SK-N-SH treated with all-trans-retinoic acid at 6 μM for 48 hours (cell line): ENCODE results near the gene ARHGAP21.

ENCODE experiments used
- ATAC-seq: fragments of 200-7000 bp; cut with Tn5 transposase; 3 replicates; pipeline ENCODE4 v1.9.1; 2020; ENCODE audit warnings: mild to moderate bottlenecking, moderate library complexity
- ARNTL ChIP-seq: fragments of 450-650 bp; formaldehyde crosslinking; IDR thresholded peaks from 2 replicates; pipeline ENCODE4 v1.5.0; 2020; ENCODE audit warnings: low read depth, mild to moderate bottlenecking, moderate library complexity, borderline replicate concordance
- BACH2 ChIP-seq: fragments of 250-450 bp; sonication (Bioruptor Pico); IDR thresholded peaks from 2 replicates; pipeline ENCODE4 v1.9.0; 2021; ENCODE audit warnings: mild to moderate bottlenecking, borderline replicate concordance
- CSDC2 ChIP-seq: fragments of 250-450 bp; sonication (Bioruptor Pico); IDR thresholded peaks from 2 replicates; pipeline ENCODE4 v1.5.0; 2020; ENCODE audit warnings: mild to moderate bottlenecking, moderate library complexity
- GLIS3 ChIP-seq: fragments of 250-450 bp; sonication (Bioruptor Pico); IDR thresholded peaks from 2 replicates; pipeline ENCODE4 v1.5.0; 2020; ENCODE audit warnings: mild to moderate bottlenecking, moderate library complexity
- ISL1 ChIP-seq: fragments of 250-450 bp; sonication (Bioruptor Pico); IDR thresholded peaks from 2 replicates; pipeline ENCODE4 v2.1.2; 2022; ENCODE audit warnings: mild to moderate bottlenecking, moderate library complexity
- OSR1 ChIP-seq: fragments of 250-450 bp; sonication (Bioruptor Pico); IDR thresholded peaks from 2 replicates; pipeline ENCODE4 v1.8.0; 2022; ENCODE audit warnings: moderate library complexity, mild to moderate bottlenecking, inconsistent platforms
- PATZ1 ChIP-seq: fragments of 250-450 bp; sonication (Bioruptor Pico); IDR thresholded peaks from 2 replicates; pipeline ENCODE4 v1.8.0; 2020; ENCODE audit warnings: mild to moderate bottlenecking, moderate library complexity, borderline replicate concordance
- POU6F1 ChIP-seq: fragments of 250-450 bp; sonication (Bioruptor Pico); IDR thresholded peaks from 2 replicates; pipeline ENCODE4 v1.8.0; 2021; ENCODE audit warnings: low read depth, mild to moderate bottlenecking, moderate library complexity, borderline replicate concordance
- PPARA ChIP-seq: fragments of 250-450 bp; sonication (Bioruptor Pico); IDR thresholded peaks from 2 replicates; pipeline ENCODE4 v1.5.0; 2020; ENCODE audit warnings: mild to moderate bottlenecking, borderline replicate concordance
- RARB ChIP-seq: fragments of 250-450 bp; sonication (Bioruptor Pico); IDR thresholded peaks from 2 replicates; pipeline ENCODE4 v1.8.0; 2021; ENCODE audit warnings: mild to moderate bottlenecking, moderate library complexity
- SNAI2 ChIP-seq: fragments of 250-450 bp; sonication (Bioruptor Pico); IDR thresholded peaks from 2 replicates; pipeline ENCODE4 v1.5.0; 2020; ENCODE audit warnings: mild to moderate bottlenecking, moderate library complexity
- TOX ChIP-seq: fragments of 250-450 bp; sonication (Bioruptor Pico); IDR thresholded peaks from 2 replicates; pipeline ENCODE4 v1.8.0; 2021; ENCODE audit warnings: mild to moderate bottlenecking, moderate library complexity, borderline replicate concordance
- TSHZ2 ChIP-seq: fragments of 250-450 bp; sonication (Bioruptor Pico); IDR thresholded peaks from 2 replicates; pipeline ENCODE4 v1.5.0; 2020; ENCODE audit warnings: mild to moderate bottlenecking, moderate library complexity
- ZC3H10 ChIP-seq: fragments of 250-450 bp; sonication (Bioruptor Pico); IDR thresholded peaks from 2 replicates; pipeline ENCODE4 v1.5.1; 2021; ENCODE audit warnings: mild to moderate bottlenecking, moderate library complexity
- ZFP30 ChIP-seq: fragments of 450-650 bp; formaldehyde crosslinking; IDR thresholded peaks from 2 replicates; pipeline ENCODE4 v1.5.0; 2022; ENCODE audit warnings: mild to moderate bottlenecking, moderate library complexity
- ZNF565 ChIP-seq: fragments of 450-650 bp; formaldehyde crosslinking; conservative IDR thresholded peaks from 2 replicates; pipeline ENCODE4 v1.5.0; 2020; ENCODE audit warnings: low read depth, mild to moderate bottlenecking, moderate library complexity
- ZNF70 ChIP-seq: fragments of 450-650 bp; formaldehyde crosslinking; IDR thresholded peaks from 2 replicates; pipeline ENCODE4 v1.5.0; 2020; ENCODE audit warnings: mild to moderate bottlenecking, moderate library complexity
- ZNF8 ChIP-seq: fragments of 450-650 bp; formaldehyde crosslinking; IDR thresholded peaks from 2 replicates; pipeline ENCODE4 v1.5.0; 2020; ENCODE audit warnings: mild to moderate bottlenecking, moderate library complexity

ARHGAP21 gene

GRCh38 chr10:24568042-24568441 lies 155.6 kb downstream of the ARHGAP21 start:
- TF ChIP-seq ZNF565 (CRISPR knock-in tag) (no peak), ISL1 (no peak), TSHZ2 (CRISPR knock-in tag) (no peak), SNAI2 (no peak), CSDC2 (CRISPR knock-in tag) (no peak), ZNF70 (CRISPR knock-in tag) (no peak), RARB (no peak), ZNF8 (CRISPR knock-in tag) (no peak), GLIS3 (no peak), OSR1 (no peak)
- ATAC-seq: no peak

GRCh38 chr10:24561453-24561852 lies 162.2 kb downstream of the ARHGAP21 start:
- peak; percentile 47; the same call in 2 of the 3 replicates for ATAC-seq
- TF ChIP-seq ISL1 (no peak), POU6F1 (CRISPR knock-in tag) (no peak)
- TF ChIP-seq, all 23 proteins: peak for 0

- TF ChIP-seq PATZ1 (CRISPR knock-in tag) (no peak), RARB (no peak)
- ATAC-seq: peak; percentile 82
Measured at GRCh38 chr10:24556750-24557742, 166.6 kb downstream of the ARHGAP21 start.

- TF ChIP-seq ARNTL (CRISPR knock-in tag) (no peak), BACH2 (CRISPR knock-in tag) (no peak), ZFP30 (CRISPR knock-in tag) (no peak), CSDC2 (CRISPR knock-in tag) (no peak), OSR1 (no peak), ZNF565 (CRISPR knock-in tag) (no peak), PPARA (no peak), POU6F1 (CRISPR knock-in tag) (no peak), ZC3H10 (CRISPR knock-in tag) (no peak), SNAI2 (no peak), RARB (no peak), TOX (CRISPR knock-in tag) (no peak)
- no peak for ATAC-seq
Measured at GRCh38 chr10:24556126-24556749, 167.4 kb downstream of the ARHGAP21 start.
